Measurements from ENCODE around the gene PNPT1.
"Not testable (repeated sequence)": the region's sequence is repeated elsewhere in the genome, so short reads cannot be mapped to it uniquely, and the experiment has no call there.

The PNPT1 gene

DNA sequence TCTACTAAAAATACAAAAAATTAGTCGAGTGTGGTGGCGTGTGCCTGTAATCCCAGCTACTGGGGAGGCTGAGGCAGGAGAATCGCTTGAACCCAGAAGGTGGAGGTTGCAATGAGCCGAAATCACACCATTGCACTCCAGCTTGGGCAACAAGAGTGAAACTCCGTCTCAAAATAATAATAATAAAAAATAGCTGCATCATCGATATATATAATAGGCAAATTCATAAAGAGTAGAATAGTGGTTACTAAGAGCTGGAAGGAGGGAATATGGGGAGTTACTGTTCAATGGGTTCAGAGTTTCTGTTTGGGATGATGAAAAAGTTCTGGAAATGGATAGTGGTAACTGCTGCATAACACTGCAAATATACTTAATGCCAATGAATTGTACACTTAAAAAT lies 96.8 kb downstream of the PNPT1 start:
- not testable (repeated sequence) for DNase-seq (ENCODE audit: low spot score)

- DNase-seq (ENCODE audit: low spot score): no peak
Observed at GRCh38 chr2:55595536-55595935, 98.1 kb downstream of the PNPT1 start.

DNA sequence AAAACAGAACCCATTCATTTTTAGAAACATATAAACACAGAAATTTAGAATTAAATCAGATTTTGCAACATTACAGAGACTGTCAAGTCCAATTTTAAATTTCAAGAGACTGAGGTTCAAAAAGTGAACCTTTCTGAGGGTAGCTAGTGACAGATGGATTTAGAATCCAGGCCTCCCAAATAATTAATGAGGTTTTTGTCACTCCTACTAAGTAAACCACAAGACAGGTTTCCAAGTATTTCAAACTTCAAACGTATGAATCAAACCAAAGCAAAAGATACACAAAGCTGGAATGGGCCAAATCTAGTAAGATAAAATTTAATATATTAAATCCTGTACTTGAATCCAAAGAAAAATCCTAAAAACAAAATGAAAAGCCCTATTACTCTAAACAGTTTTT lies 101.5 kb downstream of the PNPT1 start:
- DNase-seq (ENCODE audit: low spot score): no peak

GRCh38 chr2:55590810-55591440 lies 102.7 kb downstream of the PNPT1 start:
- peak; percentile 75 for DNase-seq (ENCODE audit: low spot score)

GRCh38 chr2:55585451-55586080 lies 108.1 kb downstream of the PNPT1 start:
- no peak for DNase-seq (ENCODE audit: low spot score)

Data from activated CD4-positive, alpha-beta T cell treated with anti-CD3 and anti-CD28 coated beads, Interleukin-2, Interleukin-4, amounts not matched to agents 100 ng/mL and 50 ng/mL, durations not matched to agents 16 hours and 8 hours (primary cell).